Umbilical cord (tissue), 2 donors: Measurements from ENCODE around the gene NKAP. TPM values are rescaled to one million over a fixed set of nuclear protein-coding genes. Genes with fewer than 3 reads are reported as not detected.
A peak's percentile ranks its signal among the peaks of the same experiment; 100 is the strongest.
"Not testable (repeated sequence)": the region's sequence is repeated elsewhere in the genome, so short reads cannot be mapped to it uniquely, and the experiment has no call there.

ENCODE experiments used
- DNase-seq: peaks from one replicate; pipeline ENCODE4 v3.0.0-alpha.2; 2015; ENCODE audit warnings: low spot score
- total RNA-seq: library from RNA; depleted of rRNA; stranded (reverse); fragments of >200 nt; gene quantifications from one replicate; pipeline ENCODE4 v1.2.3, GENCODE V29; 2014; ENCODE audit warnings: low replicate concordance; ENCODE audit not compliant: insufficient read depth

NKAP gene
- 4.1 TPM for total RNA-seq

DNA sequence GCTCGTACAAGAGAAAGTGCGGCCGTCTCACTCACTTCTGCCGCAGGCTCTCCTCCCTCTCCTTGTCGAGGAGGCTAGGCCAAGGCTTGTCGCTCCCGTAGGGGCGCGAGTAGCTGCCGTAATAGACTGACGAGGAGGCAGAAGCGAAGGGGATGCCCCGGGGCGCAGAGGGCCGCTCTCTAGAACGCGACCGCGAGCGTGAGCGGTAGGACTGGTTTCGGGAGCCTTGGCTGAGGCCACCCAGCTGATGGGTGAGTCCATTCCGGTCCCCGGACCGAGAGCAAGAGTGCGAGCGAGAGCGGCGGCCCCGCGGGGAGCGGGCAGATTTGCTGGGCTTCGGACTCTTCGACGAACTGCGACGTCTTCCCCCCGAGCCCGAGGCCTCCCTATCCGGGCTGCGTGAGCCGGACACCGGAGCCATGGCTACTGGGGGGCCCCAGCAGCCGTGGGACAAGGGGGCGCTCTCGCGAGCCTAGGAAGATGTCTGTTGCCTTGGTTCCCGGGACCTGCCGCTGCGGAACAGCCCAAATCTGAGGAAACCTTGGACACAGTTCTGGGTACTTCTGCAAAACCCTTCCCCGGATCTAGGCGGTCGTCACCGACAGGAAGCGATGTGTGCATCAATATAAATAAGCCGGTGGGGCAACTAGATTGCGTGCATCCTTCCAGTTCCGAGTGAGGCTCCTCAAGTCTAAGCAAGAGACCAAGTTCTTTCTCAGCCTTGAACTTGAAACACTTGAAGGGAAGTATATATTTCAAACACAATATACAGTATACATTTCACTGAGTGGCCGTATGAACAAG lies at the start of gene NKAP:
NKAP (minus strand) TSS at position 567 of the 804 bp plus-strand sequence; CDS start at position 421, 146 bp downstream.
- DNase-seq: peak; percentile 91

DNA sequence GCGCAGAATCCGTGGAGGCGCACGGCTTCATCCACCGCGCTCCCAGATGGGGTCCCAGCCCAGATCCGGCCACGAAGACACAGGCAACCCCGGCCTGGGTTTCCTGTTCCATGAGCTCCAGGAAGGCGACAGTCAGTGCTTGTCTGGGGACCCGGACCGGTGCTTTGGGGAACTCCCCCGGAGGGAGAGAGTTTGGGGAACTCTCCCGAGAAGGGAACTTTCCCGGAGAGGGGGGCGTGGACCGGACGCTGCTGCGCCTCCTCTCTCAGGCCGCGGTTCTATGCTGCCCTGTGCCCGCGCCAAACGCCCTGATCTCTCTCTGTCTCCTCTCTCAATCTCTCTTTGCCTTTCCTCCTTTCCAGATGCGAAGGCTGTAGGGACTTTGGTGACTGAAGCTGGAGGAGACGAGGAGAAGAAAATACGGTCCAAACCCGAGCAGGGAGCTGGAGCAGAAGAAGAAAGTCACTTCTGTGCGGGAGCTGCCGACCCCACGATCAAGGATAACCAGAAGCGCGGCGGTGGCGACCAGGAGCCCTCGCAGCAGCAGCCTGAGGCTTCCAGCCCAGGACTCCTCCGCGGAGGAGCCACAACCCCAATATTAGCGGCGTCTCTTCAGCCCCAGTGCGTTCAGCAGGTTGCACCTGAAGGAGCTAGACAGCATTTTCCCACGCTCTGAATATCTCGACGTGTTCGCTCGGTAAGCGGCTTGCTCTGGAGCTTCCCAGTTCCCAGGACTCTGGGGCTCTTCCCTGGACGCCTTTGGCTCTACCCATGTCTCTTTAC lies 47.6 kb upstream of the NKAP start:
- DNase-seq: no peak

DNA sequence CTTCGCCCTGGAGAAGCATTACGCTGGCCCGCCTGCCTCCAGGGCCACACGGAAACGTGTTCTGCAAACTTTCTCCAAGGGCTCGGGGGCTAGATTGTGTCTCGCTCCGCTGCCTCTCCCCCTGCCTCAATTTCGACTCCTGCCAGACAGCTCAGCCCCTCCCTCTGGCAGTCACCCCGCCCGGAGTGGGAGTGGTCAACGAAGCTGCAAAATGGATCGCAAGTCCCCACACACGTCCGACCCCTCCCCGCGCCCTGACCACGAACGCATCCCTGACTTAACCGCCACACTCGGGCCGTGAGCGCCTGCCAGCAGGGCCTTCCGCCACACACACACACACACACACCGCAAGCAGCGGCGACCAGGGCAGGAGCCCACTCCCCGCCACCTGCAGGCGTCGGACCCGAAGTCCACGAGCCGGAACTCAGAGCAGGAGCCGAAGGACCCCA lies 47.0 kb upstream of the NKAP start:
- DNase-seq: no peak

DNA sequence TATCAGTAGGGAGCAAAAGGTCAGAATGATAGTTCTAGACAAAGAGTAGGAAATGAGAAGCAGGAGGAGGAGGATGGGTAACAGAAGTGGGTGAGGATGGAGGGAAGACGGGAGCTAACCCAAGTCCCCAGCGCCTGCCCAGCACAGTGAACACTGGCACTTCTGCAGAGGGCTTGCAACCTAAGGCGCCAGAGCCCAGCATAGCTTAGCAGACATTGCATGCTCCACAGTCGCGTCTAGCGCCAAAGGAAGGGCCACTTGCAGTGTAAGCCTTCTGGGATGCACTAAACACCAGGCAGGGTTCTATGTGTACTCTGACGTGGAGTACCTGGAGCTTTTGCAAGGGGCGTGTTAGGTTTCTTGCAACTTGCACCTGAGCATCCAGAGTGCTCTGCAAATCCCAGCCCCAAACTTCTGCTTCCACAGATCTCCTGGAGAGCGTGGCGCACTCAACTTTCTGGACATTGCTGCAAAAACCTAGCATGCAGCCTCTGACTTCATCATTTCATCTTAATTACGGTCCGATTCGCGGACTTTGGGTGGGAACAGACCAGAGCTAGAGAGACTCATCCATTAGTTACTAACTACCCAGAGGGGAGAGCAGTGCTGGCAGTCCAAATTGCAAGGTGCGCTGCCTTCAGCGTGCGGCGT lies 46.5 kb upstream of the NKAP start:
- DNase-seq: no peak

DNA sequence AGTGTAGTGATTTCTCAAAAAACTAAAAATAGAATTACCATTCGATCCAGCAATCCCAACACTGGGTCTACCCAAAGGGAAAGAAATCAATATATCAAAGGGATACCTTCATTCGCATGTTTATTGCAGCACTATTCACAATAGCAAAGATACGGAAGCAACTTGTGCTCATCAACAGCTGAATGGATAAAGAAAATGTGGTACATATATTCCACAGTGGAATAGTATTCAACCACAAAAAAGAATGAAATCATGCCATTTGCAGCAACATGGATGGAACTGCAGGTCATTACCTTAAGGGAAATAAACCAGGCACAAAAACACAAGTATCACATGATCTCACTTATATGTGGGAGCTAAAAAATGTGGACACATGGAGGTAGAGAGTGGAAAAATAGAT lies 42.7 kb upstream of the NKAP start:
- no peak for DNase-seq

DNA sequence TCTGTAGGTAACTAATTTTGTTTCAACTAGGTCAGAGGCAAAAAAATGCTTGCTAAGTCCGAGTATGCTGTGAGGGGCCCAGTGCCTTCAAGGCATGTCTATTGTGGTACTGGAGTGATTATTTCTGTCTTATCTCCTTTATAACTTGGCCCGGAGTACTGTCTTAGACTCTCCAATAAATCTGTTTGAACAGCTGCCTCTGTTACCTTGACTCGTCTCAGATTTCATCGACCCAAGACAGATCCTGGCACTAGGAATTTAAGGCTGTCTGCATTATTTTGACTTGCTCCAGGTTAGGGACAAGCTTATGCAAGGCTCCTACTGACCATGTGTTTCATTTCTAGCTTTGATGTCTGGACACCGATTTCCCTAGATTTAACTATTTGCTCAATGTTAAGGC lies 41.1 kb upstream of the NKAP start:
- DNase-seq: peak; percentile 2

DNA sequence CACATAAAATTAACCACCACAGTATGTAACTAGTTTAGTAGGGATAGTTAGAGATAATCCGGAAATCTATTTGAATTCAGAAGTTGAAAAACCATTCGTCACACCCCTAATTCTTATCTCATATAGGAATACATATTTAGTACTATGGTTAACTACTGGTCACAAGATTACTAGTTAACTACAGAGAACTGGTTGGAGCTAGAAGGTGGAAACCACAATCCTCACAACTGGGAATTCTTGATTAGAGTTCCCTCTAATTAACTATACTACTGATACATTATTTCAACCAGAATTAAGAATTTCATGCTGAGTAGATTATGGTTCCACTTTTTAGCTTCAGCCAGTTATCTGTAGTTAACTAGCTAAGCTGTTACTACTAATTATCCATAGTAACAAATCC lies 39.9 kb upstream of the NKAP start:
- DNase-seq: no peak

DNA sequence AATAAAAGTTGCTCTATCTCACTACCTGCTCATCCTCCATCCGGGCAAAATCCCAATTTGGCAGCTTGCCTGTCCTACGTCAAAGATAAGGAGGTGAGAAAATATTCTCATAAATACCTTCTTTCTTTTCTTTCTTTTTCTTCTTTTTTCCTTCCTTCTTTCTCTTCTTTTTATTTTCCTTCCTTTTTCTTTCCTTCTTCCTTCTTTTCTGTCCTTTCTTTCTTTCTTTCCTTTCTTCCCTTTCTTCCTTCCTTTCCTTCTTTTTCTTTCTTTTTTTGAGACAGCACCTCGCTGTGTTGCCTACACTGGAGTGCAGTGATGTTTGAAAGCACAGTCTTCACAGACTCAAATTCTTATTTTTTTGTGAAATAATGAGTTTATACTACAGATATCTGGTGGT lies 38.6 kb upstream of the NKAP start:
- DNase-seq: no peak

DNA sequence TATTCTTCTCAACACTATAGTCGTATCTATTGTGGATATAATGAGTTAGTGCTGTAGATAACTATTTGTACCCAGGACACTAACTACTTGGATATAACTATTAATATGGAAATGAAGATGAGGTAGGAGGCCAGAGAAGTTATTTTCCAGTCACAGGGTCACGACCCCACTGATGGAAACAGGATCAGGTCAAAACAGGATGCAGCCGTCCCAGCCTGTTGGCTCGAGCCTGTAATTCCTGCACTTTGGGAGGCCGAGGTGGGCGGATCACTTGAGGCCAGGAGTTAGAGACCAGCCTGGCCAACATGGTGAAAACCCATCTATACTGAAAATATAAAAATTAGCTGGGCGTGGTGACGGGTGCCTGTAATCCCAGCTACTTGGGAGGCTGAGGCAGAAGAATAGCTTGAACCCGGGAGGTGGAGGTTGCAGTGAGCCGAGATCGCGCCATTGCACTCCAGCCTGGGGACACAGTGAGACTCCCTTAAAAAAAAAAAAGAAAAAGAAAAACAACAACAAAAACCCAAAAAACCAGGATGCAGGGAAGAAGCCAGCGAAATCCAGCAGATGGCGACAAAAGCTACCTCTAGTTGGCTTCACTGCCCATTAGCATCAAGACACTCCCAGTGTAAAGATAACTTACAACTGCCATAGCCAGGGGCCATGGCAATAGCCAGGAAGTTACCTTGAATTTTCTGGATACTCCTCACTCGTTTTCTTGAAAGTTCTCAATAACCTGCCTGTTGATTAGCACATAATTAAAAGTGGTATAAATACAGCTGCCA lies 37.9 kb upstream of the NKAP start:
- no peak for DNase-seq

DNA sequence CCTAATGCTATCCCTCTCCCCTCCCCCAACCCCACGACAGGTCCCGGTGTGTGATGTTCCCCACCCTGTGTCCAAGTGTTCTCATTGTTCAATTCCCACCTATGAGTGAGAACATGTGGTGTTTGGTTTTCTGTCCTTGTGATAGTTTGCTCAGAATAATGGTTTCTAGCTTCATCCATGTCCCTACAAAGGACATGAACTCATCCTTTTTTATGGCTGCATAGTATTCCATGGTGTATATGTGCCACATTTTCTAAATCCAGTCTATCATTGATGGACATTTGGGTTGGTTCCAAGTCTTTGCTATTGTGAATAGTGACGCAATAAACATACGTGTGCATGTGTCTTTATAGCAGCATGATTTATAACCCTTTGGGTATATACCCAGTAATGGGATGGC lies 33.6 kb upstream of the NKAP start:
- DNase-seq: not testable (repeated sequence)

DNA sequence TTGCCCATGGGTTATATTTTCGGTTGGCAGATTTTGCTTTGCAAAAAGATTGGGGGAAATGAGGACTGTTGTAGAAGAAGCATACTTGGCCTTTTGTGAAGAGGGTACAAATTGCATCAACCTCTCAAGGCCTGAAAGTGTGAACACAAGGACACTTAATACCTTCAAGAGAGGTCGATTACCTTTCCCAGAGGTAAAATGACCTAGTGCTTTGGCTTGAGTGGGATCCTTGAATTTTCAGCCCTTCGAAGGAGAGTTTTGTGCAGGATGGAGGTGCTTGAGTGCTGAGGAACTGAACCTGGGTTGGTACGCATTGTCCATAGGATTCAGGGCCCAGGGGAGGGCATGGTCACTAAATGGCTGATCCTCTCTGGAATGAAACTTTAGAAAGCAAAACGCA lies 27.6 kb upstream of the NKAP start:
- no peak for DNase-seq

DNA sequence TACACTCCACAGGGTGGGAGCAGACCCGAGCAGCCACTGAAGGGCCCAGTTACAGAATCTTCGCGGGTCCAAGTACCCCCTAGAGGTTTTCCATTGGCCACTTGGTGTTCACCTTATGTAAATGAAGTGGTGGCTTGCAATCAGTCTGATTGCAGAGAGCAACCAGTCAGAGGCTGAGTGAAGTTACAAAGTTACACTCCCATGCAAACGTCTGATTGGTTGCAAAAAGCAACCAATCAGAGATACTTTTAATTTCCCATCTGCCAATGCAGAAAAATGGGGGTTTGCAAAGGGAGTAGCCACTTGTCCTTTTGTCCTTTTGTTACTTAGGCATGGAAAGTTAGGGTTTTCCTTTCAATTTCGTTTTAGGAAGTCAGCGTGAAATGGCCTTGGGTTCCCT lies 27.0 kb upstream of the NKAP start:
- DNase-seq: no peak

DNA sequence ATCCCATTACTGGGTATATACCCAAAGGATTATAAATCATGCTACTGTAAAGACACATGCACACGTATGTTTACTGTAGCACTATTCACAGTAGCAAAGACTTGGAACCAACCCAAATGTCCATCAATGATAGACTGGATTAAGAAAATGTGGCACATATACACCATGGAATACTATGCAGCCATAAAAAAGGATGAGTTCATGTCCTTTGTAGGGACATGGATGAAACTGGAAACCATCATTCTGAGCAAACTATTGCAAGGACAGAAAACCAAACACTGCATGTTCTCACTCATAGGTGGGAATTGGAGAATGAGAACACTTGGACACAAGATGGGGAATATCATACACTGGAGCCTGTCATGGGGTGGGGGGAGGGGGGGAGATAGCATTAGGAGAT lies 23.3 kb upstream of the NKAP start:
- not testable (repeated sequence) for DNase-seq

DNA sequence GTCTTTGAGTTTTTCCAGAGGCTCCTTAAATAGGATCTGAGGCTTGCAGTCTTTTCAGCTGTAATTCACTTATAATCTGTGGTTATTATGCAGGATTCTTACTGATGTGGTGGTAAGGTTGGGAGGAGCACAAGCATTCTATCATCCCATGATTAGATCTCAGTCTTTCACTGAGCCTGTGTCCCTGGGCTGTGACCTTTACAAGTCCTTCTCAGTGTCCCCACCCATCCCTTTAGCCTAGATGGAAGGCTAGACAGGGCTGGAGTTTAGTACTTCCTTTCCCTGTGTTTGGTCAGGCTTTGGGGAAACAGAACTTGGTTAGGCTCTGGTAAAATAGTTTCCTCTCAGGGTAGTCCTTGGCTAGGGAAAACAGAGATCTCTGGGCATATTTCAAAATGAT lies 17.1 kb upstream of the NKAP start:
- no peak for DNase-seq

DNA sequence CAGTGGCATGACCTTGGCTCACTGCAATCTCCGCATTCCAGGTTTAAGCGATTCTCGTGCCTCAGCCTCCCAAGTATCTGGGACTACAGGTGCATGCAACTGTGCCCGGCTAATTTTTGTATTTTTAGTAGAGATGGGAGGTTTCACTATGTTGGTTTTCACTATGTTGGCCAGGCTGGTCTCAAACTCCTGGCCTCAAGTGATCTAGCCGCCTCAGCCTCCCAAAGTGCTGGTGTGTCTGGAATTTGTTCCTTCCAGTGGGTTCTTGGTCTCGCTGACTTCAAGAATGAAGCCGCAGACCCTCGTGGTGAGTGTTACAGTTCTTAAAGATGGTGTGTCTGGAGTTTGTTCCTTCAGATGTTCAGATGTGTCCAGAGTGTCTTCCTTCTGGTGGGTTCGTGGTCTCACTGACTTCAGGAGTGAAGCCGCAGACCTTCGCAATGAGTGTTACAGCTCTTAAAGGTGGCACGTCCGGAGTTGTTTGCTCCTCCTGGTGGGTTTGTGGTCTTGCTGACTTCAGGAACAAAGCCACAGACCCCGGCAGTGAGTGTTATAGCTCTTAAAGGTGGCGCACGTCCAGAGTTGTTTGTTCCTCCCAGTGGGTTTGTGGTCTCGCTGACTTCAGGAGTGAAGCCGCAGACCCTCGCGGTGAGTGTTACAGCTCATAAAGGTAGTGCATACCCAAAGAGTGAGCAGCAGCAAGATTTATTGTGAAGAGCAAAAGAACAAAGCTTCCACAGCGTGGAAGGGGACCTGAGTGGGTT lies 12.4 kb upstream of the NKAP start:
- DNase-seq: not testable (repeated sequence)

DNA sequence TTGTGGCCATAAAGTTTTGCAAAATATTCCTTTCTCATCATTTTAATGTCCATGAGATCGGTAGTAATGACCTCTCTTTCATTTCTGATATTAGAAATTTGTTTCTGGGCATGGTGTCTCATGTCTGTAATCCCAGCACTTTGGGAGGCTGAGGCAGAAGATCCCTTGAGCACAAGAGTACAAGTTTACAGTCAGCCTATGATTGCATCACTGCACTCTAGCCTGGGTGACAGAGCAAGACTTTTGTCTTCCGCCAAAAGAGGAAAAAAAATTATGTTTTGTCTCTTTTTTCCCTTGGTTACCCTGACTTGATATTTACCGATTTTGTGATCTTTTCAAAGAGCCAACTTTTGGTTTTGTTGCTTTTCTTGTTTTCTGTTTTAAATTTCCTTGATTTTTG lies 10.8 kb upstream of the NKAP start:
- DNase-seq: no peak

DNA sequence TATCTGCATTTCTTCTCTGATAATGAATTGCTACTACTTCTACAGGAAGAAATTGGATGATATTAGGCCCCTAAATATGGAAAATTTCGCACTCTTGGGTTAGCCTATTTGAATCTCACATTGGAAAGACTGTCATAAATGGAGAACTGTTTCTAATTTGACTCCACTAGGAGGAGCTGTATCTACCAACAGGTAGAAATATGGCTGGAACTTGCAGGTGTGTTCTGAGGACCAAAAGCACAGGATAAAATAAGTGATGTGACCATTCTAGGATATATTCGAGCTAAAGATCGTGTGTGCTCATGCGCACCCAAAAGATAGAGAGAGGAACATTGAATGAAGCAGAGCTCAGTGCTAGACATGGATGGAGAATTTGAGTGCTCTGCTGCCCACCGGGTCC lies 4.8 kb upstream of the NKAP start:
- DNase-seq: no peak

DNA sequence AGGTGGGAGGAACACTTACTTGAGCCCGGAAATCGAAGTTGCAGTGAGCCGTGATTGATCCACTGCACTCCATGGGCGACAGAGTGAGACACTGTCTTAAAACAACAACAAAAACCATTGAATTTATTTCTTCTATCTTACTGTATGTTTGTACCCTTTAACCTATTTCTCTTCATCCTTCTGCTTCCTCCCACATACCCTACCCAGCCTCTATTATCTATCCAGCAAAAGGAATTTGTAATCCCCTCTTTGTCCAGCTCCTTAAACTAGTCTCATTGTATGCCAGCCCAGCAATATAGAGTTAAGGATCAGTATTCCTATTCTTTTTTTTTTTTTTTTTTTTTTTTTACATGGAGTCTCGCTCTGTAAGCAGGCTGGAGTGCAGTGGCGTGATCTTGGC lies 1.9 kb upstream of the NKAP start:
- no peak for DNase-seq

DNA sequence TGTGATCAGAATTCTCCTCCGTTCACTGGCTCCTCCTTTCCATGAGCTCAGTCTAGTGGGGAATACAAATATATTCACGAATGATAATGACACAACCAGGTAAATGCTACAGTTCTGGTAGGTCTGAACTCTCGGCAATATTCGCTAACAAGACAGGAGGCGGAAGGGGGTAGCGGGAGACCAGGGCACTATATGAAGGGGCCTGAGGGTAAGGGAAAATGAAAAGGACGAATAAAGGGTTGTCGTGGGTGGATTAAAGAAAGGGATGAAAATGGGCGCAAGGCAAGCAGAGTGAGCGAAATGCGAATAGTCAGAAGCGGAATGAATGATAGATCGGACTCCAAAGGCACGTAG lies 743 bp downstream of the NKAP start:
- DNase-seq: peak; percentile 1

DNA sequence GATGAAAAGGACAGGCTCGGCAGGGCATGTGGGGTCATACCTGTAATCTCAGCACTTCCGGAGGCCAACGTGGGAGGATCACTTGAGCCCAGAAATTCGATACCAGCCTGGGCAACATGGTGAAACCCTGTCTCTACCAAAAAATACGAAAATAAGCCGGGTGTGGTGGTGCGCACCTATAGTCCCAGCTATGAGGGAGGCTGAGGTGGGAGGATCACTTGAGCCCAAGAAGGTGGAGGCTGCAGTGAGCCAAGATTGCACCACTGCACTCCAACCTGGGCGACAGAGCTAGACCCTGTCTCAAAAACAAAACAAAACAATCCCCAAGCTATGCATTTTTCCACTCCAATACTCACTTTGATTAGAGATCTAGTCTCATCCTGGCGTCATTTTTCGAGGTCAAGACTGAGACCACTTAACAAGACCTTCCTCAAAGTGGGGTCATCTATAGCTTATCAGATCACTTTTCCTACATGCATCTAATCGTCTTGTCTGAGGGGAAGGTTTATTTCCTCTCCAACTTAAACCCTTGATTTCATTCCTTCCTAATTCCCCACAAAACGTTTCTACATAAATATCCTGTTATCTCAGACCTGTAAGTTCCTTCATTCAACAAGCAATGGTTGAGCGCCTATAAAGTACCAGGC lies 1.3 kb downstream of the NKAP start:
- no peak for DNase-seq
